Spleen (tissue), 7 donors: ENCODE results near the gene MSI2.

Experiments
- POLR2A ChIP-seq, 3 donors: fragments of 450-650 bp; IDR thresholded peaks; one replicate each; pipeline ENCODE4 v1.5.1; 2017; ENCODE audit warnings: antibody characterized with exemption in 3 of 3, mild to moderate bottlenecking in 1 of 3
- POLR2AphosphoS5 ChIP-seq, 3 donors: sonication (generic); formaldehyde crosslinking; IDR thresholded peaks; one replicate each; pipeline ENCODE4 v1.5.1; 2017; ENCODE audit warnings: antibody characterized with exemption in 3 of 3
- TF ChIP-seq, protein P1 (sequence below), 11 experiments: fragments of 200-600 bp in 7 of 11; fragments of 450-650 bp in 4 of 11; sonication (generic) in 4 of 11; IDR thresholded peaks in 8 of 11; conservative IDR thresholded peaks in 3 of 11; 1 replicate in 7 of 11; 2 replicates in 4 of 11; pipeline versions ENCODE4 v1.4.0 to v1.8.0; 2016 to 2021; ENCODE audit warnings: antibody characterized with exemption in 11 of 11, inconsistent platforms in 4 of 11, mild to moderate bottlenecking in 1 of 11
- donor health status: DM: no; HTN: no; CAD: no; lungs with moderate emphysema.
- donor health status: DM: no; HTN: no; CAD: no.
- donor health status: DM: no; HTN: no; CAD: no.

DNA sequence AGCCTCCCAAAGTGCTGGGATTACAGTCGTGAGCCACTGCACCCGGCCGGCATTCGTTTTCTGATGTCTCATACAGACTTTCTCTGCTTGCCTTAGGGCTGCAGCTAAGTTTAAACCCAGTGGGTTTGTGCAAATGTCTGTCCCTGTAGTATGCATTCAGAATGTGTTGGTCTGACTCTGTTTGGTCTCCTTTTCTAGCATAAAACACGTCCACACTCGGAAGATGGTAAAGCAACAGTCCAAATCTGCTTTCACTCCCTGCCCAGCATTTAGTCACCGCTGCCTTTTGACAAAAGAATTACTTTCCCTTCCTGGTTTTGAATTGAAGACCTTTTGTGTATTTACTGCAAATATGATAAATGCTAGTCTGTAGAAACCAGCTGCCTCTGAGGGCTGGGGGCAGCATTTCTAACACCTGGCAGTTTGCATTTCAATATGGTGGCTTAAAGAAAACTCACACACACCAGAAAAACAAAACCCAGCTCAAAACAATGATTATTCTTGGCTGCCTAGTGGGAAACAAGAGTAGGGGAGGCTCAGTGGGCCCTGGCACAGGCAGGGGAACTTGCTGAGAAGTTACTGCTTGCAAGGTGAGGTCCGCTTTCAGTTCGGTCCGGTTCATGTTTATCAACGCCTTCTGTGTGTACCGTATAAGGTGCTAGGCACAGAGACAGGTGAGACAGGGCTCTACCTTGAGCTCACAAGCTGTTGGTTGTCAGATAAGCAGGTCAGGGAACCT, 56.9 kb downstream of the MSI2 start:
- TF ChIP-seq POLR2A (IDR thresholded peaks at IDR 0.05) = no peak
- TF ChIP-seq, protein P1, sequence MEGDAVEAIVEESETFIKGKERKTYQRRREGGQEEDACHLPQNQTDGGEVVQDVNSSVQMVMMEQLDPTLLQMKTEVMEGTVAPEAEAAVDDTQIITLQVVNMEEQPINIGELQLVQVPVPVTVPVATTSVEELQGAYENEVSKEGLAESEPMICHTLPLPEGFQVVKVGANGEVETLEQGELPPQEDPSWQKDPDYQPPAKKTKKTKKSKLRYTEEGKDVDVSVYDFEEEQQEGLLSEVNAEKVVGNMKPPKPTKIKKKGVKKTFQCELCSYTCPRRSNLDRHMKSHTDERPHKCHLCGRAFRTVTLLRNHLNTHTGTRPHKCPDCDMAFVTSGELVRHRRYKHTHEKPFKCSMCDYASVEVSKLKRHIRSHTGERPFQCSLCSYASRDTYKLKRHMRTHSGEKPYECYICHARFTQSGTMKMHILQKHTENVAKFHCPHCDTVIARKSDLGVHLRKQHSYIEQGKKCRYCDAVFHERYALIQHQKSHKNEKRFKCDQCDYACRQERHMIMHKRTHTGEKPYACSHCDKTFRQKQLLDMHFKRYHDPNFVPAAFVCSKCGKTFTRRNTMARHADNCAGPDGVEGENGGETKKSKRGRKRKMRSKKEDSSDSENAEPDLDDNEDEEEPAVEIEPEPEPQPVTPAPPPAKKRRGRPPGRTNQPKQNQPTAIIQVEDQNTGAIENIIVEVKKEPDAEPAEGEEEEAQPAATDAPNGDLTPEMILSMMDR (IDR thresholded peaks at IDR 0.05 in 8 of 11, conservative IDR thresholded peaks at IDR 0.05 in 3 of 11) = no peak
- TF ChIP-seq POLR2AphosphoS5 (IDR thresholded peaks at IDR 0.05) = no peak
